Neutrophil (primary cell): ENCODE measurements around the gene SH3BP5L.

Experiments used
- H3K27ac ChIP-seq: fragments of 200-600 bp; sonication (generic); 2 replicates; pipeline ENCODE4 v1.5.1; 2016; ENCODE audit warnings: mild to moderate bottlenecking, moderate library complexity
- H3K27me3 ChIP-seq: fragments of 200-600 bp; sonication (generic); 2 replicates; pipeline ENCODE4 v1.6.0; 2016; ENCODE audit warnings: mild to moderate bottlenecking
- H3K36me3 ChIP-seq: fragments of 200-600 bp; sonication (generic); 2 replicates; pipeline ENCODE4 v1.5.1; 2017
- H3K4me1 ChIP-seq, 2 experiments: fragments of 200-600 bp in 1 of 2; sonication (generic) in 1 of 2; 1 replicate in 1 of 2; 2 replicates in 1 of 2; pipeline versions ENCODE4 v1.5.1 to v1.6.1; 2013 to 2016; ENCODE audit warnings: low read depth in 1 of 2, low read length in 1 of 2, mild to moderate bottlenecking in 1 of 2, moderate library complexity in 1 of 2; ENCODE audit not compliant: control insufficient read depth in 1 of 2, insufficient read depth in 1 of 2
- H3K4me3 ChIP-seq, 2 experiments: fragments of 200-600 bp in 1 of 2; sonication (generic) in 1 of 2; 1 replicate in 1 of 2; 2 replicates in 1 of 2; pipeline ENCODE4 v1.5.1; 2013 to 2016; ENCODE audit warnings: low read depth in 1 of 2, low read length in 1 of 2, mild to moderate bottlenecking in 1 of 2, moderate library complexity in 1 of 2
- H3K9me3 ChIP-seq: fragments of 200-600 bp; sonication (generic); 2 replicates; pipeline ENCODE4 v1.5.1; 2016
- CTCF ChIP-seq: fragments of 200-600 bp; sonication (generic); IDR thresholded peaks from 2 replicates; pipeline ENCODE4 v1.5.1; 2016; ENCODE audit warnings: antibody characterized with exemption

Gene SH3BP5L

GRCh38 chr1:248783367-248783766, 42.3 kb downstream of the SH3BP5L start:
- Histone ChIP-seq H3K27me3 (no peaks in the 10 kb centered on the region), H3K27ac (peak overlapping the region; percentile 82), H3K4me1 (peaks cover 51 to 53% of the 10 kb centered on the region in 2 experiments), H3K4me3 (no peak overlapping the region), H3K9me3 (no peaks in the 10 kb centered on the region), H3K36me3 (peaks cover 5% of the 10 kb centered on the region)
- no peak for TF ChIP-seq CTCF

DNA sequence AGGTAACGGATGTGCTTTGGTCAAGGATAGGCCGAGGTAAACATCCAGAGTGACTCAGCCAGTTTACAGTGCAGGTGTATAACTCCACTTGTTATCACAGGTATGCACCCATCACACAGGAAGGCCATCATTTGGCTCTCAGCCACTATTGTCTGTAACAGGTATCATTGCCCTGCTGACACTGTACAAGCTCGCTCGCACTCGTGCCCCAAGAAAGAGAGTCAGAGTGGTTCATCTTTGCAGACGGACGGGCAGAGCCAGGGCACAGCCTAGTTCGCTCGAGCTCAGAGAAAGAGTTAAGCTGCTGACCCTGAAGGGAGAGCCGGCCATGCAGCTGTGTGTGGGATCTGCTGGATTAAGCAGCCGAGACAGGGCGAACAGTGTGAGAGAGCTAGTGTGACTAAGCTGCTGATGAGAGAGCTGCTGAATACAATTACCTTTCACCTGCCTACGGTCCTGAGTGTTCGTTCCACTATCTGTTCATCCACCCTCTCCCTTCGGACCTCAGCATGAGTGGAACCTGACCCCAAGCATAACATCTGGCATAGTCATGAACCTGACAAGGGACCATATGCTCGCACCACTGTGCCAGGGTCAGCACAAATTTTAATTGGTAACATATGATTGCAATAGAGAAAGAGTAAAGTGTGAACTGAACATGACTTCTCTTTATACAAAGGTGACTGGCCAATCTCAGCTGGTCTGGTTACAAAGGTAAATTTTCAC, 43.1 kb downstream of the SH3BP5L start:
- peaks cover 7% of the 10 kb centered on the region for H3K36me3 ChIP-seq
- no peak overlapping the region for H3K4me3 ChIP-seq
- no peaks in the 10 kb centered on the region for H3K27me3 ChIP-seq
- H3K9me3 ChIP-seq = no peaks in the 10 kb centered on the region
- peak overlapping the region; percentile 82 for H3K27ac ChIP-seq
- TF ChIP-seq CTCF = no peak
- H3K4me1 ChIP-seq = peaks cover 44 to 45% of the 10 kb centered on the region in 2 experiments

DNA sequence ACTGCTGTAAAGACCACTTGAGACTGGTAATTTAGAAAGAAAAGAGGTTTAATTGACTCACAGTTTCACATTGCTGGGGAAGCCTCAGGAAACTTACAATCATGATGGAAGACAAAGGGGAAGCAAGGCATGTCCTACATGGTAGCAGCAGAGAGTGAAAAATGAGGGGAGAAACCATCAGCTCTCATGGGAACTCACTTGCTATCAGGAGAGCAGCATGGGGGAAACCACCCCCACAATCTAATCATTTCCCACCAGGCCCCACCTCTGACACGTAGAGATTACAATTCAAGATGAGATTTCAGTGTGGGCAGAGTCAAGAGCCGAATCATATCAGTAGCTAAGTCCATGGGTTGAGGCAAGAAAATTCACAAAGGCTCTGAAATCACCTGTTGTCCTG, 46.4 kb downstream of the SH3BP5L start:
- Histone ChIP-seq H3K4me1 (peaks cover 16% of the 10 kb centered on the region in 2 experiments), H3K36me3 (peaks cover 12% of the 10 kb centered on the region), H3K4me3 (no peak overlapping the region), H3K9me3 (no peaks in the 10 kb centered on the region), H3K27ac (peak overlapping the region; percentile 6), H3K27me3 (no peaks in the 10 kb centered on the region)
- no peak for TF ChIP-seq CTCF

DNA sequence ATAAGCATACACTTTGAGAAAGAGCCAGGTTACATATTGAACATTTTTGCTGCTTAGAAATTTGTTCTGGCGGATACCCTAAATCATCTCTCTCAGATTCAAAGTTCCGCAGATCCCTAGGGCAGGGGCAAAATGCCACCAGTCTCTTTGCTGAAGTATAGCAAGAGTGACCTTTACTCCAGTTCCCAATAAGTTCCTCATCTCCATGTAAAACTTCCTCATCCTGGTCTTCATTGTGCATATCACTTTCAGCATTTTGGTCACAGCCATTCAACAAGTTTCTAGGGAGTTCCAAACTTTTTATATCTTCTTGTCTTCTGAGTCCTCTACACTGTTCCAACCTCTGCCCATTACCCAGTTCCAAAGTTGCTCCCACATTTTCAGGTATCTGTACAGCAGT, 46.8 kb downstream of the SH3BP5L start:
- peaks cover 14 to 16% of the 10 kb centered on the region in 2 experiments for H3K4me1 ChIP-seq
- H3K36me3 ChIP-seq = peaks cover 10% of the 10 kb centered on the region
- H3K27me3 ChIP-seq = no peaks in the 10 kb centered on the region
- no peak for TF ChIP-seq CTCF
- H3K4me3 ChIP-seq = no peak overlapping the region
- peak overlapping the region; percentile 6 for H3K27ac ChIP-seq
- H3K9me3 ChIP-seq = no peaks in the 10 kb centered on the region

- Histone ChIP-seq H3K4me3 (no peak overlapping the region), H3K27me3 (no peaks in the 10 kb centered on the region), H3K27ac (no peak overlapping the region), H3K4me1 (peaks cover 0 to 6% of the 10 kb centered on the region in 2 experiments), H3K36me3 (peaks cover 11% of the 10 kb centered on the region), H3K9me3 (no peaks in the 10 kb centered on the region)
- TF ChIP-seq CTCF = no peak
Observed at GRCh38 chr1:248776991-248777390, 48.7 kb downstream of the SH3BP5L start.
